OCI-LY1 (cell line): ENCODE measurements around the gene TSPAN4.

Experiments
- CTCF ChIP-seq: fragments of 200-600 bp; sonication (generic), shearing (Covaris generic); IDR thresholded peaks from 2 replicates; pipeline ENCODE4 v1.5.1; 2017; ENCODE audit warnings: mild to moderate bottlenecking, antibody characterized with exemption, low read length, moderate library complexity, mixed read lengths
- EZH2 ChIP-seq: fragments of 200-600 bp; sonication (generic), shearing (Covaris generic); IDR thresholded peaks from 2 replicates; pipeline ENCODE4 v1.8.0; 2017; ENCODE audit warnings: borderline replicate concordance, mixed run types, mild to moderate bottlenecking, antibody characterized with exemption, low read length, moderate library complexity, mixed read lengths

DNA sequence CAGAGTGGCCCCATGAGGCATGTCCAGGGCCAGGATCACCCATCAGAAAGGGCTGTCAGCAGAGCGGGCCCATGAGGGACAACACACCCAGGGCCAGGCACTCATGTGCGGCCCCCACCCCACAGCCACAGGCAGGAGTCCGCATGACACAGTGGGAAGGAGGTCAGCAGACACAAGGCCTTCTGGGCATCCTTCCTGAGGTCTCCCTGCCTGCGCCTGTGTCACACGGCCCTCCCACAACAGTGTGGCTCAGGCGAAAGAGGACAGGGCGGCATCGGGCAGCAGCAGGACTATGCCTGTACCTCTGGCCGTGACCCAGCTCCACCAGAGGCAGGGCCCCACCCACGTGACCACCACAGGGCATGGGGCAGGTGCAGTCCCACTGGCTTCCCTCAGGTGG is 40.9 kb downstream of the TSPAN4 start:
- TF ChIP-seq EZH2 (no peak), CTCF (no peak)
